HG03280 (cell line): ENCODE data around the gene LACTB.
"Not testable (repeated sequence)": the region's sequence is repeated elsewhere in the genome, so short reads cannot be mapped to it uniquely, and the experiment has no call there.

ENCODE experiments used
- ATAC-seq: cut with Tn5 transposase; IDR thresholded peaks from one replicate; pipeline ENCODE4 v1.9.1; 2021; ENCODE audit warnings: mild to moderate bottlenecking, moderate library complexity; ENCODE audit not compliant: unreplicated experiment

The LACTB gene

GRCh38 chr15:63089260-63090043 lies 32.2 kb upstream of the LACTB start:
- no peak for ATAC-seq

DNA sequence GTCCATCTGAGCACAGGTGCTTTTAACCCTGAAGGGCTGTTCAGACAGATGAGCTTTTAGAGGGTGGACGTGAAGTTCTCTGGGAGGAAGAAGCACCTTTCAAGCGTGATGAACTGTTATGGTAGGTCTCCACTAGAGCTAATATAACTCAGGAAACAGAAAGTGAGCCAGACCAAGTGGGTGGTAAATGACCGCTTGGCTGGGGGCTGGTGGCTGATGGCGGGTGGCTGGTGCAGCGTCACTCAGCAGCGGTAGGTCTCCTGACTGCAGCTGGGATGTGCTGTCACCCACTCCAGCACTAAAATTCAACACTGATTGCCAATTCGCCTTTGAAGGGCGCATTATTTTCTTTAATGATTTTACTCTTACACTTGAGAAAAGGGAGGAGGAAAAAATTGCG lies 31.2 kb upstream of the LACTB start:
- ATAC-seq: no peak

- no peak for ATAC-seq
Observed at GRCh38 chr15:63090887-63091286, 30.8 kb upstream of the LACTB start.

DNA sequence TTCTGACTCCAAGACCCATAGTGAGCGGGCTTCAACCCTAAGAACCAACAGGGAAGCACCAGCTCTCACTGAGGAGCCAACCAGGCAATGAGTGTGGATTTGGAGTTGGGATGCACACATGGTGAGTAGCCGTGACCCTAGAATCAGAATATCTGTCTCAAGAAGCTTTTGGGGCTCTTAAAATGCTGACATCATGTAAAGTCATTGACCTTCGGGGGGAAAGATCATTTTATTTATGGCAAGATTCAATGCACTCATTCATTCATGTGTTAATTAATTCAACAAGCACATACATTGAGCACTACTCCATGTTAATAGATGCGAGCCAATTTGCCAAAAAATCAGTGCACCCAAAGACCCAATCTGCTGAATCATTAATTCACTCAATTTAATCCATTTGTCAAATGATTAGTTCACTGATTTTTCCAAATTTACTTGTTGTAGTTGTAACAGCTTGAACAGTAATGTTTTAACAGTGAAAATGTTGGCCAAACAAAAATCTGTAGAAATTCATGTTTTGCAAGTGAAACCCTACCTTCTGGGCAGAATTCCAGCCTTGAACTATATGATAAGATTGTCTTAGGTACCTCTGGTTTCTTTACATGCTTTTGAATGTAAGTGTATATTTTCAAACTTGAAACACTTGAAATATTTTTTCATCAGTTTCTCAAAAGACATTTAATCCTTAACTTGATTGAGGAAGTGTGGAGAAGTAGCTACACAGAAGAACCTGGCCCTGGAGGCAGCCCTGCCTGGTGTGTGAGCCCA lies 29.8 kb upstream of the LACTB start:
- ATAC-seq: no peak

DNA sequence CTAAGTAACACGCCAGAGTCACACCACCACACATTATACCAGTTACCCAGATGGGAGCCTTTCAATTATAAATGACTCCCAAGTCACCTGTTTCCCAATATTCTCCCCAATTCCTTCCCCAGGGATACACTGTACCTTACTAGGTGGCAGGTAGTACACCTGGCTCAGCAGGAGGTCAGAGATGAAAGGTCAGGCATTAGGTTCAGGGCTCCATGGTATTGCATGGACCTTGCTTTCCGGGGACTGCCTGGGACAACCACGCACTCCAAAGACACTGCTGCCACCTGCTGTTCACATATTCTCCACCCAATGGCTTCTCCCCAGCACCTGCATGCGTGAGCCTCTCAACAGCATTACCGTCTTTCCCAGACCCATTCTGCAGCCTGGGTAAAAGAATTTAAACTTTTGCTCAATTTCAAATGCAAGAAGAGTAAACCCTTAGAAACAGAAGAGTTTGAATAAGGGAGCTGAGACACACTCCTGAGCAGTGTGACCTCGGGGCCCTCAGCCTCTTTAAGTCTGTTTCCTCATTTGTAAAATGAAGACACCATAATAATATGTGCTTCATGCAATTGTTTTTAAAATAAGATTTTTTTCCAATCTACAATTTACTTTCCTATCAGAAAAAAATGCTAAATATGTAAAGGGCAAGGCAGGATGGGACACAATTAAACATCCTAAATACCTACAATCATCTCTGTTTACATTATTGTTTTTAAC lies 28.0 kb upstream of the LACTB start:
- no peak for ATAC-seq

DNA sequence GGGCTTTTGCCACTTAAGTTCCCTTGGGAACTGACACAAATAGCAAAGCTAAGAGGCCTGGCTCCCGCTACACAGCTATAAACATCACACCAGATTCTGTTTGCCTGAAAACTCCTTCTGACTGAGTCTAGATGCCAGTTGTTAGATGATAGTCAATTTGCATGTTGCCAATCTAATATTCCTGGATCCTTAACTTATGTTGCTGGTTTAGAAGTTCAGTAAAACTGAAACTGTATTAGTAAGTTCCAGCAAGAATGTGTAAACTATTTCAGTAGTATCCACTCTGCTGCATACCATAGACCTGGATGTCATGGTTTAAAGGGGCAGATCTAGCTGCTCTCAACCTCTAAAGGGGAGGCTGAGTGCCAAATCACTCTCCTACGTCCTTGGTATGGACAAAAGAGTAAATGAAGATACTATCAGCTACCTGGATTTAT lies 27.1 kb upstream of the LACTB start:
- ATAC-seq: no peak

GRCh38 chr15:63096178-63096577 lies 25.5 kb upstream of the LACTB start:
- no peak for ATAC-seq

DNA sequence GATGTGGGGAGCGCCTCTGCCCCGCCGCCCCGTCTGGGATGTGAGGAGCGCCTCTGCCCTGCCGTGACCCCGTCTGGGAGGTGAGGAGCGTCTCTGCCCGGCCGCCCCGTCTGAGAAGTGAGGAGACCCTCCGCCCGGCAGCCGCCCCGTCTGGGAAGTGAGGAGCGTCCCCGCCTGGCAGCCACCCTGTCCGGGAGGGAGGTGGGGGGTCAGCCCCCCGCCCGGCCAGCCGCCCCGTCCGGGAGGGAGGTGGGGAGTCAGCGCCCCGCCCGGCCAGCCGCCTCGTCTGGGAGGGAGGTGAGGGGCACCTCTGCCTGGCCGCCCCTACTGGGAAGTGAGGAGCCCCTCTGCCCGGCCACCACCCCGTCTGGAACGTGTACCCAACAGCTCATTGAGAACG lies 22.8 kb upstream of the LACTB start:
- ATAC-seq: not testable (repeated sequence)

DNA sequence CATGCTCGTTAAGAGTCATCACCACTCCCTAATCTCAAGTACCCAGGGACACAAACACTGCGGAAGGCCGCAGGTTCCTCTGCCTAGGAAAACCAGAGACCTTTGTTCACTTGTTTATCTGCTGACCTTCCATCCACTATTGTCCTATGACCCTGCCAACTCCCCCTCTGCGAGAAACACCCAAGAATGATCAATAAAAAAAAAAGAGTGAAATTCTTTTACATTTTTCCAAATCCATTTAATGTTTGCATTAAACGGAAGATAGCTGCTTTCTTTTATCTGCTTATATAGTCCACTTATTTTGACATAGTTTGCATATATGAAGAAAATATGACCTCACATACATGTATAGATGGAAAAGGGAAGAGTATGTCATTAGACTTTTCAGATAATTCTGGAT lies 22.1 kb upstream of the LACTB start:
- not testable (repeated sequence) for ATAC-seq

DNA sequence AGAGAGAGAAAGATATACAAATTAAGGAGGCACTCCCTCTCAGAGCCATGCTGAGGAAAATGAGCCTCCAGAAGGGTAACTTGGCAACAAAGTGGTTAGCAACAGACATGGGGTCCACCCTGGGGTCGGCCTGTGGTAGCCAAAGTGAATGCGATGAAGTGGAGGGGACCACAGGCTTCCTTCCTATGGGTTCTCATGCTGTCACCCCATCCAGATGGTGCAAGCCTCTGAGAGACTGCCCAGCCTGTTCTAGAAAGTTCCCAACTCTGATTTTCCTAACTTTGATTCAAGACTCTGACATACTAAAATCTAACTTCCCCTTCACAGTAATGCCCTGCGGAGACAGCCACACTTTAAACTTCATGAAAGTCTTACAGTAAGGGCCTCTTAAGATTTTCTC lies 18.2 kb upstream of the LACTB start:
- no peak for ATAC-seq

GRCh38 chr15:63104727-63105126 lies 16.9 kb upstream of the LACTB start:
- ATAC-seq: no peak

- not testable (repeated sequence) for ATAC-seq
Observed at GRCh38 chr15:63105354-63105753, 16.3 kb upstream of the LACTB start.

- ATAC-seq: no peak
Observed at GRCh38 chr15:63107895-63108546, 13.6 kb upstream of the LACTB start.

DNA sequence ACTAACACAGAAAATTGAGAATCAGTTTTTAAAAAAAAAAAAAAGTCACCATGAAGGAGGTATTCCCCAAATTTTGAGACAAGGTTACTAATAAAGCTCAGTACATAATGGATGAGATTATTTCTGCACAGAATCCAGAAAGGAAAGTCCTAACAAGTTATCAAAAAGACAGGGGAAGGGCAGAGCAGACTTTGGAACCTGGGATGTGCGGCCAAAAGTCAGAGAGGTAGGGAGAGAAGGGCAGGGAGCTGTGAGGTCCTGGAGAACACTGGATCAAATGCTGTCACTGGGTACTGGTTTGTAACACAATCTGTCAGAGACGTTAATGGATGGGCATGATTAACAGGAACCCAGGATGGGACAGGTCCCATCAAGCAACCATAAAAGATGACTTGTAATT lies 12.2 kb upstream of the LACTB start:
- no peak for ATAC-seq

- no peak for ATAC-seq
Observed at GRCh38 chr15:63109920-63110319, 11.7 kb upstream of the LACTB start.

DNA sequence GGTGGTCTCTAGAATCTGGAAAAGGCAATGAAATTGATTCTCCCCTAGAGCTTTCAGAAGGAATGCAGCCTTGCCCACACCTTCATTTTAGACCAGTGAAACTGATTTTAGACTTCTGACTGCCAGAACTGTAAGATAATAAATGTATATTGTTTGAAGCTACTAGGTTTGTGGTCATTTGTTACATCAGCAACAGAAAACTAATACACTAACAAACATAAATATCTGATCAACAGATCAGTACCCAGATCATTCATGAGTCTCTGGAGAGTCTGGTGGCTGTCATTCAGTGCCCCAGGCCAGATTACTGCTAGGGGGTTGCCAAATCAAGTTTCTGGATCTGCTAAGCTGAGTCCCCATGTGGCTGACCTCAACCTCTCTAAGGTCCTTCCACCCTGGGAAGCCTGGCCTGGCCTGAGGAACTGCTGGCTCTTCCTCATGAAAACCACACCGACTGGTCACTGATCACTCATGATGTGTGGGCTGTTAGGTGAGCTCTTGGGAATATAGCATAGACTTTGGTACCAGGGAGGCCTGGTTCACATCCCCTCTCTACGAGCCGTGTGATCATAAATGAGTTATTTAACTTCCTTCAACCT lies 11.1 kb upstream of the LACTB start:
- ATAC-seq: no peak

GRCh38 chr15:63111481-63111880 lies 10.2 kb upstream of the LACTB start:
- ATAC-seq: no peak

DNA sequence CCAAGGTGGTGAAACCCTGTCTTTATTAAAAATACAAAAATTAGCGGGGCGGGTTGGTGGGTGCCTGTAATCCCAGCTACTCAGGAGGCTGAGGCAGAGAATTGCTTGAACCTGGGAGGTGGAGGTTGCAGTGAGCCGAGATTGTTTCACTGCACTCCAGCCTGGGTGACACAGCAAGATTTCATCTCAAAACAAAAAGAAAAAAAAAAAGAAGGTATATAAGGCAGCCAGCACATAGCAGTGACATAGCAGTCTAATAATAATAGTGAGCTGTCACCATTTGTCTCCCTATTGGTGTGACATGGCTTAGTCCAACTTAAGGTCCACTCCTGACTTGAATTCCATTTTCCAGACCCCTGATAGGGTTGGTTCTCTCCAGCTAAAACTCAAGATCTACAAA lies 8.8 kb upstream of the LACTB start:
- no peak for ATAC-seq

- ATAC-seq: no peak
Observed at GRCh38 chr15:63114465-63114864, 7.2 kb upstream of the LACTB start.

DNA sequence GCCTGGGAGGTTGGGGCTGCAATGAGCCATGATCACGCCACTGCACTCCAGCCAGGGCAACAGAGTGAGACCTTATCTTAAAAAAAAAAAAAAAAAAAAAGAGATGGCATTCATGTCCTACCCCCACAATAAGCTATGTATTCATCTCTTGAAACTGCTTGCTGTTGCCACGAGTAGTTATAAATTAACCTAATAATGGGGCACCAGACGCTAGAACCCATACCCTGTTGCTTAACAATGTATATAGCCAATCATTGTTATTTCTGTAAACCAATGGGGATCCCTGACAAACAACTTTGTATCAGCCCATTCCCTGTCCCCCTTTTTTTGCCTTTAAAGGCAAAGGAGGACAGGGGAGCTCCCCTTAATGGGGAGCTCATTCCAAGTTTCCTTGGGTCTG lies 2.8 kb upstream of the LACTB start:
- ATAC-seq: no peak
